ENCODE measurements around the gene MARCHF2. TPM values are rescaled to one million over a fixed set of nuclear protein-coding genes. Genes with fewer than 3 reads are reported as not detected.

MARCHF2 gene
- total and polyA plus RNA-seq, 2 donors (not counting 1 experiment from before 2014, with no cell fraction given), result 22.9 to 52.6 TPM

- H3K27me3 ChIP-seq (replicated peaks in 1 of 4; ENCODE audit: control extremely low read depth in 1 of 4, control insufficient read depth in 3 of 4, insufficient read depth in 4 of 4, low read length in 3 of 4), result no peaks in the 10 kb centered on the region
- H3K27me3 Mint-ChIP-seq, result no peaks in the 10 kb centered on the region
- H3K9me3 ChIP-seq (ENCODE audit: control extremely low read depth in 1 of 3, control insufficient read depth in 2 of 3, insufficient read depth in 1 of 3, low read length in 2 of 3), result peaks cover 0 to 3% (median 0%) of the 10 kb centered on the region in 3 donors
- no peak for DNase-seq
- intact Hi-C loops (cut with micrococcal nuclease), result no loop called here
- WGBS (ENCODE audit: insufficient coverage), result 97% methylated on average over 5 of the region's 6 CpGs
- no peak overlapping the region for H3K4me3 Mint-ChIP-seq
- no peak overlapping the region for H2AFZ ChIP-seq (ENCODE audit: insufficient read depth, low read depth, low read length, poor library complexity, severe bottlenecking)
- H3K4me1 Mint-ChIP-seq, result peaks cover 24% of the 10 kb centered on the region
- TF ChIP-seq CTCF (IDR thresholded peaks at IDR 0.05) (no peak), EZH2 (IDR thresholded peaks at IDR 0.05; ENCODE audit: borderline replicate concordance, insufficient read depth, low read depth, low read length, poor library complexity, severe bottlenecking) (no peak)
- no peak overlapping the region for H3K27ac Mint-ChIP-seq
- POLR2A ChIA-PET, result interaction anchor here (0.6 kb wide), 1 partner anchor 40 kb away, joined by 3 read pairs; no protein-coding TSS in a partner anchor
- peaks cover 98% of the 10 kb centered on the region for H4K20me1 ChIP-seq (ENCODE audit: control insufficient read depth, insufficient read depth, low read length, poor library complexity, severe bottlenecking)
- H3K79me2 ChIP-seq (ENCODE audit: control insufficient read depth, insufficient read depth, low read length), result peaks cover 95% of the 10 kb centered on the region
- no peak for ATAC-seq (ENCODE audit: low read depth)
- no peak overlapping the region for H3K4me2 ChIP-seq (replicated peaks; ENCODE audit: low read depth, low read length, poor library complexity, severe bottlenecking)
- H3K36me3 ChIP-seq (replicated peaks in 1 of 2; ENCODE audit: control extremely low read depth in 1 of 2, control insufficient read depth in 1 of 2, extremely low read depth in 1 of 2, insufficient read depth in 2 of 2, low read length in 1 of 2), result peaks cover 5 to 82% of the 10 kb centered on the region in 2 experiments
- peaks cover under 1 to 6% of the 10 kb centered on the region in 2 donors for H3K4me1 ChIP-seq (ENCODE audit: control insufficient read depth in 2 of 2, insufficient read depth in 2 of 2, low read length in 2 of 2)
- H3K9ac ChIP-seq (ENCODE audit: low read length), result no peak overlapping the region
- H3K4me3 ChIP-seq (ENCODE audit: control extremely low read depth in 1 of 5, extremely low read depth in 1 of 5, insufficient read depth in 1 of 5, low read depth in 2 of 5, low read length in 4 of 5), result no peak overlapping the region
- H3K9me3 Mint-ChIP-seq (ENCODE audit: insufficient read depth), result no peaks in the 10 kb centered on the region
- H3K27ac ChIP-seq (ENCODE audit: low read length in 2 of 2), result no peak overlapping the region
- CTCF ChIA-PET, result no interaction called here
Measured at GRCh38 chr19:8481616-8482015, 68.5 kb downstream of the MARCHF2 start.

DNA sequence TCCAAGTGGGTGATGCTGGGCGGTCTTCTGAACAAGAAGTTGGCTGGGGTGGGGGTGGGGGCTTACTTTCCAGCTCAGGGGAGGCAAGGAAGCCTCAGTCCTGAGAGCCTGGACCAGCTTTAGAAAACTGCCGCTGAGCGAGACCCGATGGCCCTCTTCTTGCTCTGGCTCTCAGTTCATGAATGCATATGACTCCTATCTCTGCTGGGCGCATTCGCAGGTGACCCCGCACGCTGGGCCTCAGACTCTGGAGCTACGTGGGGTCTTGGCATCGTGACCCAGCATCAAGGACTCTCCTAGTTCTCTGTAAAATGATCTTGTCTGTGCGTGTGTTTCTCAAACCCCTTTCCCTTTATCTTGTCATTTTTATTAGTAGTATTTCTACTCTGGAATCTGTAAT lies 69.6 kb downstream of the MARCHF2 start:
- H3K27me3 ChIP-seq (replicated peaks in 1 of 4; ENCODE audit: control extremely low read depth in 1 of 4, control insufficient read depth in 3 of 4, insufficient read depth in 4 of 4, low read length in 3 of 4), result no peaks in the 10 kb centered on the region
- peaks cover 0 to 83% of the 10 kb centered on the region in 2 experiments for H3K36me3 ChIP-seq (replicated peaks in 1 of 2; ENCODE audit: control extremely low read depth in 1 of 2, control insufficient read depth in 1 of 2, extremely low read depth in 1 of 2, insufficient read depth in 2 of 2, low read length in 1 of 2)
- peaks cover 30% of the 10 kb centered on the region for H3K4me1 Mint-ChIP-seq
- H3K27ac ChIP-seq (ENCODE audit: low read length in 2 of 2), result no peak overlapping the region
- no peaks in the 10 kb centered on the region for H3K27me3 Mint-ChIP-seq
- peaks cover 85% of the 10 kb centered on the region for H3K79me2 ChIP-seq (ENCODE audit: control insufficient read depth, insufficient read depth, low read length)
- H3K27ac Mint-ChIP-seq, result no peak overlapping the region
- no peak overlapping the region for H3K9ac ChIP-seq (ENCODE audit: low read length)
- TF ChIP-seq EZH2 (IDR thresholded peaks at IDR 0.05; ENCODE audit: borderline replicate concordance, insufficient read depth, low read depth, low read length, poor library complexity, severe bottlenecking), result no peak
- no peak for TF ChIP-seq CTCF (IDR thresholded peaks at IDR 0.05)
- H3K4me3 Mint-ChIP-seq, result no peak overlapping the region
- H3K4me3 ChIP-seq (ENCODE audit: control extremely low read depth in 1 of 5, extremely low read depth in 1 of 5, insufficient read depth in 1 of 5, low read depth in 2 of 5, low read length in 4 of 5), result no peak overlapping the region
- H3K9me3 ChIP-seq (ENCODE audit: control extremely low read depth in 1 of 3, control insufficient read depth in 2 of 3, insufficient read depth in 1 of 3, low read length in 2 of 3), result peaks cover 0 to 3% (median 0%) of the 10 kb centered on the region in 3 donors
- ATAC-seq (ENCODE audit: low read depth) (no peak), DNase-seq (no peak)
- no peak overlapping the region for H3K4me2 ChIP-seq (replicated peaks; ENCODE audit: low read depth, low read length, poor library complexity, severe bottlenecking)
- WGBS (ENCODE audit: insufficient coverage), result 98% methylated on average over 8 of the region's 11 CpGs
- H3K4me1 ChIP-seq (ENCODE audit: control insufficient read depth in 2 of 2, insufficient read depth in 2 of 2, low read length in 2 of 2), result peaks cover 11 to 17% of the 10 kb centered on the region in 2 donors
- no peak overlapping the region for H2AFZ ChIP-seq (ENCODE audit: insufficient read depth, low read depth, low read length, poor library complexity, severe bottlenecking)
- ChIA-PET CTCF (interaction anchor here (1.1 kb wide), 1 partner anchor 100 kb away, joined by 3 read pairs; no protein-coding TSS in a partner anchor), POLR2A (no interaction called here)
- intact Hi-C loops (cut with micrococcal nuclease), result no loop called here
- H3K9me3 Mint-ChIP-seq (ENCODE audit: insufficient read depth), result no peaks in the 10 kb centered on the region
- H4K20me1 ChIP-seq (ENCODE audit: control insufficient read depth, insufficient read depth, low read length, poor library complexity, severe bottlenecking), result peaks cover 92% of the 10 kb centered on the region
